ENCODE results near the gene KLHDC10.

DNA sequence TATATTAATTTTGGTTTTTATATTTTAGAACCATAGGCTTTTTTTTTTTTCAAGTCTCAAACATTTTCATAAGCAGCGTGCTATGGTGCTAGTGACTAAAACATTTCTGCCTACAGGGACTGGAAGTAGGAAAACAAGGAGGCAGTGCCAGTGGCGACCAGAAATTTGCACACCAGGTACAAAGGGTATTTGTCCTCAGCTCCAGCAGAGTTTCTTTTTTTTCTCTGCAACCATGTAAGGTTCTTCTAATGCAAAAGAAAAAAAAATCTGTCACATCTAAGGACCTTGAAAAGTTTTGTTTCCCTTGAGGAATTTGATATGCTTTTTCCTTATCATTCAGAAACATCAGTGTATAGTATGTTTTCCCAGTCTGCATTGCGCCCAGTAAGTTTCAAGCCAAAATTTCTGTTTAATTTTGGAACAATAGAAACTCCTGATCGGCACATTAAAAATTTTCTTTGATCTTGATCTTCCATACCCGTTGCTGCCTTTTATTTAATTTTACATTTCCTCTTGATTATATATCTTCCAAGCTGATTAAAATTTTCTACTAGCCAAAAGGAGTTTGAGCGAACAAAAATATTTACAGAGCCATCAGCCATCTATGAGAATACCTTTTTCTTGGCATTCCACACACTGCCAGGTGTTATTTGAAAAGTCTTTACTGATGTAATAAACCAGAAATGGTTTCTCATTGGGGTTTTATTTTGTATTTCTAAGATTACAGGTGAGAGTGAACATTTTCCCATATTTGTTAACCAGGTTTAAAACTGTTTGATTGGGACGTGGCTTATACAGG is 956 bp upstream of the KLHDC10 start:
- TF ChIP-seq GATA2 (IDR thresholded peaks at IDR 0.05; ENCODE audit: low read depth, low read length): no peak
- TF ChIP-seq GATA3 (IDR thresholded peaks at IDR 0.05; ENCODE audit: low read depth, low read length): no peak
